ENCODE data around the gene ATP2C2. TPM values are rescaled to one million over a fixed set of nuclear protein-coding genes. Genes with fewer than 3 reads are reported as not detected.

The ATP2C2 gene
- total and polyA plus RNA-seq, 2 experiments from 2014 or later = 2.1 TPM

DNA sequence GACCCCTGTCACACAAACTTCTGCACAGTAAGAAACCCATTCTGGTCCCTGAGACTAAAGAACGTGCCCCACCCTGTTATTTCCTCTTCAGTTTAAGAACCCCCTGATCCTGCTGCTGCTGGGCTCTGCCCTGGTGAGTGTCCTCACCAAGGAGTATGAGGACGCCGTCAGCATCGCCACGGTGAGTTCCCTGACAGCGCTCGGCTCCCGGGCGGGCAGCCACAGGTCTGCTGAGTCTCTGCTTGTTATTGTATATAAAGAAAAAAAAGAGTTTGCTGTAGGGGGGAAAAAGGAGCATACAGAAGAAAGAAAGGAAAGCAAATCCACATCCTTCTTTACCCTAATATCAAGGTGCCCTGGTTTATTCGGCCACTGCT is 40.0 kb downstream of the ATP2C2 start:
- H3K79me2 ChIP-seq (replicated peaks; ENCODE audit: insufficient read depth) = no peaks in the 10 kb centered on the region
- TF ChIP-seq JUNB (IDR thresholded peaks at IDR 0.05; ENCODE audit: unreplicated experiment) (no peak), STAT1 (IDR thresholded peaks at IDR 0.05; ENCODE audit: unreplicated experiment) (no peak), POLR2AphosphoS5 (IDR thresholded peaks at IDR 0.05; ENCODE audit: low read depth) (no peak), EZH2phosphoT487 (IDR thresholded peaks at IDR 0.05; ENCODE audit: unreplicated experiment) (no peak), CREB1 (CRISPR knock-in tag; IDR thresholded peaks at IDR 0.05; ENCODE audit: low read depth) (no peak)
- TF ChIP-seq, protein P1, sequence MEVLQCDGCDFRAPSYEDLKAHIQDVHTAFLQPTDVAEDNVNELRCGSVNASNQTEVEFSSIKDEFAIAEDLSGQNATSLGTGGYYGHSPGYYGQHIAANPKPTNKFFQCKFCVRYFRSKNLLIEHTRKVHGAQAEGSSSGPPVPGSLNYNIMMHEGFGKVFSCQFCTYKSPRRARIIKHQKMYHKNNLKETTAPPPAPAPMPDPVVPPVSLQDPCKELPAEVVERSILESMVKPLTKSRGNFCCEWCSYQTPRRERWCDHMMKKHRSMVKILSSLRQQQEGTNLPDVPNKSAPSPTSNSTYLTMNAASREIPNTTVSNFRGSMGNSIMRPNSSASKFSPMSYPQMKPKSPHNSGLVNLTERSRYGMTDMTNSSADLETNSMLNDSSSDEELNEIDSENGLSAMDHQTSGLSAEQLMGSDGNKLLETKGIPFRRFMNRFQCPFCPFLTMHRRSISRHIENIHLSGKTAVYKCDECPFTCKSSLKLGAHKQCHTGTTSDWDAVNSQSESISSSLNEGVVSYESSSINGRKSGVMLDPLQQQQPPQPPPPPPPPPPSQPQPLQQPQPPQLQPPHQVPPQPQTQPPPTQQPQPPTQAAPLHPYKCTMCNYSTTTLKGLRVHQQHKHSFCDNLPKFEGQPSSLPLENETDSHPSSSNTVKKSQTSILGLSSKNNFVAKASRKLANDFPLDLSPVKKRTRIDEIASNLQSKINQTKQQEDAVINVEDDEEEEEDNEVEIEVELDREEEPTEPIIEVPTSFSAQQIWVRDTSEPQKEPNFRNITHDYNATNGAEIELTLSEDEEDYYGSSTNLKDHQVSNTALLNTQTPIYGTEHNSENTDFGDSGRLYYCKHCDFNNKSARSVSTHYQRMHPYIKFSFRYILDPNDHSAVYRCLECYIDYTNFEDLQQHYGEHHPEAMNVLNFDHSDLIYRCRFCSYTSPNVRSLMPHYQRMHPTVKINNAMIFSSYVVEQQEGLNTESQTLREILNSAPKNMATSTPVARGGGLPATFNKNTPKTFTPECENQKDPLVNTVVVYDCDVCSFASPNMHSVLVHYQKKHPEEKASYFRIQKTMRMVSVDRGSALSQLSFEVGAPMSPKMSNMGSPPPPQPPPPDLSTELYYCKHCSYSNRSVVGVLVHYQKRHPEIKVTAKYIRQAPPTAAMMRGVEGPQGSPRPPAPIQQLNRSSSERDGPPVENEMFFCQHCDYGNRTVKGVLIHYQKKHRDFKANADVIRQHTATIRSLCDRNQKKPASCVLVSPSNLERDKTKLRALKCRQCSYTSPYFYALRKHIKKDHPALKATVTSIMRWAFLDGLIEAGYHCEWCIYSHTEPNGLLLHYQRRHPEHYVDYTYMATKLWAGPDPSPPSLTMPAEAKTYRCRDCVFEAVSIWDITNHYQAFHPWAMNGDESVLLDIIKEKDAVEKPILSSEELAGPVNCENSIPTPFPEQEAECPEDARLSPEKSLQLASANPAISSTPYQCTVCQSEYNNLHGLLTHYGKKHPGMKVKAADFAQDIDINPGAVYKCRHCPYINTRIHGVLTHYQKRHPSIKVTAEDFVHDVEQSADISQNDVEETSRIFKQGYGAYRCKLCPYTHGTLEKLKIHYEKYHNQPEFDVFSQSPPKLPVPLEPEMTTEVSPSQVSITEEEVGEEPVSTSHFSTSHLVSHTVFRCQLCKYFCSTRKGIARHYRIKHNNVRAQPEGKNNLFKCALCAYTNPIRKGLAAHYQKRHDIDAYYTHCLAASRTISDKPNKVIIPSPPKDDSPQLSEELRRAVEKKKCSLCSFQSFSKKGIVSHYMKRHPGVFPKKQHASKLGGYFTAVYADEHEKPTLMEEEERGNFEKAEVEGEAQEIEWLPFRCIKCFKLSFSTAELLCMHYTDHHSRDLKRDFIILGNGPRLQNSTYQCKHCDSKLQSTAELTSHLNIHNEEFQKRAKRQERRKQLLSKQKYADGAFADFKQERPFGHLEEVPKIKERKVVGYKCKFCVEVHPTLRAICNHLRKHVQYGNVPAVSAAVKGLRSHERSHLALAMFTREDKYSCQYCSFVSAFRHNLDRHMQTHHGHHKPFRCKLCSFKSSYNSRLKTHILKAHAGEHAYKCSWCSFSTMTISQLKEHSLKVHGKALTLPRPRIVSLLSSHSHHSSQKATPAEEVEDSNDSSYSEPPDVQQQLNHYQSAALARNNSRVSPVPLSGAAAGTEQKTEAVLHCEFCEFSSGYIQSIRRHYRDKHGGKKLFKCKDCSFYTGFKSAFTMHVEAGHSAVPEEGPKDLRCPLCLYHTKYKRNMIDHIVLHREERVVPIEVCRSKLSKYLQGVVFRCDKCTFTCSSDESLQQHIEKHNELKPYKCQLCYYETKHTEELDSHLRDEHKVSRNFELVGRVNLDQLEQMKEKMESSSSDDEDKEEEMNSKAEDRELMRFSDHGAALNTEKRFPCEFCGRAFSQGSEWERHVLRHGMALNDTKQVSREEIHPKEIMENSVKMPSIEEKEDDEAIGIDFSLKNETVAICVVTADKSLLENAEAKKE (CRISPR knock-in tag; IDR thresholded peaks at IDR 0.05) = no peak
- TF ChIP-seq, protein P2, sequence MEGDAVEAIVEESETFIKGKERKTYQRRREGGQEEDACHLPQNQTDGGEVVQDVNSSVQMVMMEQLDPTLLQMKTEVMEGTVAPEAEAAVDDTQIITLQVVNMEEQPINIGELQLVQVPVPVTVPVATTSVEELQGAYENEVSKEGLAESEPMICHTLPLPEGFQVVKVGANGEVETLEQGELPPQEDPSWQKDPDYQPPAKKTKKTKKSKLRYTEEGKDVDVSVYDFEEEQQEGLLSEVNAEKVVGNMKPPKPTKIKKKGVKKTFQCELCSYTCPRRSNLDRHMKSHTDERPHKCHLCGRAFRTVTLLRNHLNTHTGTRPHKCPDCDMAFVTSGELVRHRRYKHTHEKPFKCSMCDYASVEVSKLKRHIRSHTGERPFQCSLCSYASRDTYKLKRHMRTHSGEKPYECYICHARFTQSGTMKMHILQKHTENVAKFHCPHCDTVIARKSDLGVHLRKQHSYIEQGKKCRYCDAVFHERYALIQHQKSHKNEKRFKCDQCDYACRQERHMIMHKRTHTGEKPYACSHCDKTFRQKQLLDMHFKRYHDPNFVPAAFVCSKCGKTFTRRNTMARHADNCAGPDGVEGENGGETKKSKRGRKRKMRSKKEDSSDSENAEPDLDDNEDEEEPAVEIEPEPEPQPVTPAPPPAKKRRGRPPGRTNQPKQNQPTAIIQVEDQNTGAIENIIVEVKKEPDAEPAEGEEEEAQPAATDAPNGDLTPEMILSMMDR (conservative IDR thresholded peaks at IDR 0.05; ENCODE audit: low read depth in 2 of 2) = no peak
- H3K36me3 ChIP-seq (ENCODE audit: insufficient read depth) = no peaks in the 10 kb centered on the region
- Mint-ChIP-seq H3K9me3 (no peaks in the 10 kb centered on the region; the same call in 2 of the 3 replicates), H3K4me1 (no peaks in the 10 kb centered on the region; the same call in 2 of the 3 replicates), H3K4me3 (no peak overlapping the region), H3K27me3 (ENCODE audit: insufficient read depth, low read depth, poor library complexity) (peaks cover 8% of the 10 kb centered on the region), H3K27ac (no peak overlapping the region), H3K36me3 (ENCODE audit: low read depth) (no peaks in the 10 kb centered on the region)
- no peaks in the 10 kb centered on the region for H3K27me3 ChIP-seq (ENCODE audit: insufficient read depth)
- no peak for ATAC-seq
- no peak for DNase-seq (ENCODE audit: low spot score)
- H3K27ac ChIP-seq (ENCODE audit: low read depth) = no peak overlapping the region
- H3K4me3 ChIP-seq = no peak overlapping the region
- no peak overlapping the region for H3K4me2 ChIP-seq
- no peak overlapping the region for H2AFZ ChIP-seq
- no peaks in the 10 kb centered on the region for H3K9me2 ChIP-seq (ENCODE audit: insufficient read depth)
- no peaks in the 10 kb centered on the region for H3F3A ChIP-seq (replicated peaks; ENCODE audit: low read depth)
- H4K20me1 ChIP-seq (replicated peaks; ENCODE audit: insufficient read depth) = no peaks in the 10 kb centered on the region
- no peaks in the 10 kb centered on the region for H3K4me1 ChIP-seq (ENCODE audit: insufficient read depth)
